Measurements from ENCODE around the gene DTD1.

DNA sequence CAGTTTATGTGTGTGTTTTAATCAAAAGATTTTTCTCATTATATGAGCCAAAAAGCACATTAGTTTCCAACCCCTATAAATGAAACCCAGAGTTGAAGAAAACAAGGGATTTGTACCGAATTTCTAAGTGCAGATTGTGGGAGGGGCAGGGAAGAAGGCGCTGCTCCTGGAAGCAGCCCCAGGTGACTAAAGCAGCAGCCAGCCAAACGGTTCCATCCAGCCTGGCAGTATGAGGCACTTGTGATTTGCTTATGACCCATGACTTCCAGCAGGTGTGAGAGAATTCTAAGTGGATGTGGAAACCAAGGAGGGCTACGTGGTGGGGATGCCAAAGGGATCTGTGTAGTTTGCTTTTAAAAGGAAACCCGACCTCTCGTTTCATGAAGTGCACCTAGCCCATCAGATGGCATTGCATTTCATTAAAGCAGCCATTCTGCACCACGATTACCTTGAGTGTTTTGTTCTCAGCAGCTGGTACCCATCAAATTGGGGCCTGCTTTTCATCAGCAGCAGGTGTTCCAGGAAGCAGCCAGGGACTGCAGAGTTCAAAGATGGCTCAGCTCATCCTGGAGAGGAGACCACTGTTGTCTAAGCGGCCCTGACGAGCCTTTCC lies 79.1 kb downstream of the DTD1 start:
- TF ChIP-seq, protein P1, sequence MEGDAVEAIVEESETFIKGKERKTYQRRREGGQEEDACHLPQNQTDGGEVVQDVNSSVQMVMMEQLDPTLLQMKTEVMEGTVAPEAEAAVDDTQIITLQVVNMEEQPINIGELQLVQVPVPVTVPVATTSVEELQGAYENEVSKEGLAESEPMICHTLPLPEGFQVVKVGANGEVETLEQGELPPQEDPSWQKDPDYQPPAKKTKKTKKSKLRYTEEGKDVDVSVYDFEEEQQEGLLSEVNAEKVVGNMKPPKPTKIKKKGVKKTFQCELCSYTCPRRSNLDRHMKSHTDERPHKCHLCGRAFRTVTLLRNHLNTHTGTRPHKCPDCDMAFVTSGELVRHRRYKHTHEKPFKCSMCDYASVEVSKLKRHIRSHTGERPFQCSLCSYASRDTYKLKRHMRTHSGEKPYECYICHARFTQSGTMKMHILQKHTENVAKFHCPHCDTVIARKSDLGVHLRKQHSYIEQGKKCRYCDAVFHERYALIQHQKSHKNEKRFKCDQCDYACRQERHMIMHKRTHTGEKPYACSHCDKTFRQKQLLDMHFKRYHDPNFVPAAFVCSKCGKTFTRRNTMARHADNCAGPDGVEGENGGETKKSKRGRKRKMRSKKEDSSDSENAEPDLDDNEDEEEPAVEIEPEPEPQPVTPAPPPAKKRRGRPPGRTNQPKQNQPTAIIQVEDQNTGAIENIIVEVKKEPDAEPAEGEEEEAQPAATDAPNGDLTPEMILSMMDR (IDR thresholded peaks at IDR 0.05; ENCODE audit: borderline replicate concordance, extremely low read depth, low read length, poor library complexity, severe bottlenecking): no peak
- no peak for TF ChIP-seq EZH2 (IDR thresholded peaks at IDR 0.05; ENCODE audit: borderline replicate concordance, low read depth, low read length, severe bottlenecking)
